Activated gamma-delta T cell treated with anti-CD3 and anti-CD28 coated beads, Interleukin-2, amount 50 U/mL, for 16 hours (primary cell): ENCODE data around the gene SETD2.
"Not testable (repeated sequence)": the region's sequence is repeated elsewhere in the genome, so short reads cannot be mapped to it uniquely, and the experiment has no call there.

Experiments used
- DNase-seq: peaks from one replicate; pipeline ENCODE4 v3.0.0-alpha.2; 2020; ENCODE audit warnings: low read depth

Gene SETD2

GRCh38 chr3:47164007-47164881 lies at the start of gene SETD2:
Gene SETD2 (minus strand): TSS chr3:47164113. CDS start chr3:47163924, 189 bp downstream.
- peak; percentile 72 for DNase-seq

GRCh38 chr3:47210863-47211405 lies 47.0 kb upstream of the SETD2 start:
- no peak for DNase-seq

- DNase-seq = not testable (repeated sequence)
These were observed 42.1 kb upstream of the SETD2 start for GRCh38 chr3:47206022-47206421.

- no peak for DNase-seq
These were observed 41.0 kb upstream of the SETD2 start for GRCh38 chr3:47204875-47205274.

GRCh38 chr3:47202542-47202941 lies 38.6 kb upstream of the SETD2 start:
- no peak for DNase-seq

GRCh38 chr3:47197287-47197686 lies 33.4 kb upstream of the SETD2 start:
- DNase-seq = no peak

GRCh38 chr3:47194994-47195393 lies 31.1 kb upstream of the SETD2 start:
- no peak for DNase-seq

GRCh38 chr3:47193871-47194859 lies 30.3 kb upstream of the SETD2 start:
- DNase-seq = no peak

- no peak for DNase-seq
These were observed 22.4 kb upstream of the SETD2 start for GRCh38 chr3:47186285-47186684.

- not testable (repeated sequence) for DNase-seq
These were observed 17.8 kb upstream of the SETD2 start for GRCh38 chr3:47181685-47182084.

GRCh38 chr3:47180011-47180410 lies 16.1 kb upstream of the SETD2 start:
- not testable (repeated sequence) for DNase-seq

- DNase-seq = no peak
These were observed 12.7 kb upstream of the SETD2 start for GRCh38 chr3:47176582-47176981.

GRCh38 chr3:47163169-47164006 lies 525 bp downstream of the SETD2 start:
- DNase-seq = peak; percentile 30

GRCh38 chr3:47162697-47163168 lies 1.2 kb downstream of the SETD2 start:
- DNase-seq = no peak

- no peak for DNase-seq
These were observed 1.8 kb downstream of the SETD2 start for GRCh38 chr3:47161983-47162696.

GRCh38 chr3:47159820-47160219 lies 4.1 kb downstream of the SETD2 start:
- DNase-seq = no peak

- DNase-seq = no peak
These were observed 5.7 kb downstream of the SETD2 start for GRCh38 chr3:47158208-47158607.

GRCh38 chr3:47156396-47156795 lies 7.5 kb downstream of the SETD2 start:
- DNase-seq = no peak

- no peak for DNase-seq
These were observed 11.3 kb downstream of the SETD2 start for GRCh38 chr3:47152578-47152977.

- no peak for DNase-seq
These were observed 12.1 kb downstream of the SETD2 start for GRCh38 chr3:47151836-47152235.
